ENCODE measurements around the gene CCNQ. TPM values are rescaled to one million over a fixed set of nuclear protein-coding genes. Genes with fewer than 3 reads are reported as not detected.

Gene CCNQ
- total RNA-seq, 2 donors from 2014 or later = 16.3 to 24.0 TPM

- Histone ChIP-seq H3K9ac (ENCODE audit: low read depth in 2 of 2, low read length in 2 of 2) (peak overlapping the region in 1 of 2 donors; percentile 4), H3K9me3 (no peaks in the 10 kb centered on the region), H3K4me1 (no peaks in the 10 kb centered on the region), H3K4me3 (no peak overlapping the region), H3K27me3 (no peaks in the 10 kb centered on the region), H3K27ac (no peak overlapping the region), H3K36me3 (no peaks in the 10 kb centered on the region)
- TF ChIP-seq, protein P1, sequence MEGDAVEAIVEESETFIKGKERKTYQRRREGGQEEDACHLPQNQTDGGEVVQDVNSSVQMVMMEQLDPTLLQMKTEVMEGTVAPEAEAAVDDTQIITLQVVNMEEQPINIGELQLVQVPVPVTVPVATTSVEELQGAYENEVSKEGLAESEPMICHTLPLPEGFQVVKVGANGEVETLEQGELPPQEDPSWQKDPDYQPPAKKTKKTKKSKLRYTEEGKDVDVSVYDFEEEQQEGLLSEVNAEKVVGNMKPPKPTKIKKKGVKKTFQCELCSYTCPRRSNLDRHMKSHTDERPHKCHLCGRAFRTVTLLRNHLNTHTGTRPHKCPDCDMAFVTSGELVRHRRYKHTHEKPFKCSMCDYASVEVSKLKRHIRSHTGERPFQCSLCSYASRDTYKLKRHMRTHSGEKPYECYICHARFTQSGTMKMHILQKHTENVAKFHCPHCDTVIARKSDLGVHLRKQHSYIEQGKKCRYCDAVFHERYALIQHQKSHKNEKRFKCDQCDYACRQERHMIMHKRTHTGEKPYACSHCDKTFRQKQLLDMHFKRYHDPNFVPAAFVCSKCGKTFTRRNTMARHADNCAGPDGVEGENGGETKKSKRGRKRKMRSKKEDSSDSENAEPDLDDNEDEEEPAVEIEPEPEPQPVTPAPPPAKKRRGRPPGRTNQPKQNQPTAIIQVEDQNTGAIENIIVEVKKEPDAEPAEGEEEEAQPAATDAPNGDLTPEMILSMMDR (IDR thresholded peaks at IDR 0.05) = no peak
- peak; percentile 52 for DNase-seq
- intact Hi-C loops (cut with DNase I) = no loop called here
Measured at GRCh38 chrX:153590961-153591956, 7.7 kb downstream of the CCNQ start.

DNA sequence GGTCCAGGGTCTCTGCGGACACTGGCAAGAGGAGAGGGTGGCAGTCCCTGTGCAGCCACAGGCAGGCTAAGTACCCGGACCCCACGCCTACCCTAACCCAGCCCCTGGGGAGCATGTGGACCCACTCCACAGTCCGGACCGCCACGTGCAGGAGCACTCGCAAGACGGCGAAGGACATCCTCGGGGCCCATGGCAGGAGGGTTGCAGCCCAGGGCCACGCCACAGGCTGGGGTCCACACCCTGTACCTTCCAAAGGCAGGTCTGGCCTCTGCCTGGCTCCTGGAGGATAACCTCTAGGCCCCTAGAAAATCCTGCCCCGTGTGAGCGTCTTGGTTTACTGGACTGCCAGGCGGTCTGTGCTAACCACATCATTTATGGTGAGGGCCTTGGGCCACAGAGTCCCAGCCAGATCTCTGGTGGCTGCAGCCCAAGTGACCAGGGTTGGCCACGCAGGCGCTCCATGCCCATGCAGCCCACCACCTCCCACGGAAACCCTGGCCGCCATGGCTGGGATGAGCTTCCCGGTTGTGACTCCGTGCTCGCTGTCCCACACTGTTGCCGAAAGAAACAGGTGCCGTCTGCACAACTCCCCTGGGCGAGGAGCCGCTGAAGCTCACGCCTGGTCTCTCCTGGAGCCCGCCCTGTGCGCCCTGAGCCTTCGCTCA lies 10.0 kb downstream of the CCNQ start:
- Histone ChIP-seq H3K36me3 (no peaks in the 10 kb centered on the region), H3K9ac (ENCODE audit: low read depth in 2 of 2, low read length in 2 of 2) (no peak overlapping the region), H3K27me3 (no peaks in the 10 kb centered on the region), H3K9me3 (no peaks in the 10 kb centered on the region), H3K4me1 (no peaks in the 10 kb centered on the region), H3K27ac (no peak overlapping the region), H3K4me3 (no peak overlapping the region)
- DNase-seq = no peak
- intact Hi-C loops (cut with DNase I) = no loop called here
- TF ChIP-seq, protein P1 (IDR thresholded peaks at IDR 0.05) = no peak

DNA sequence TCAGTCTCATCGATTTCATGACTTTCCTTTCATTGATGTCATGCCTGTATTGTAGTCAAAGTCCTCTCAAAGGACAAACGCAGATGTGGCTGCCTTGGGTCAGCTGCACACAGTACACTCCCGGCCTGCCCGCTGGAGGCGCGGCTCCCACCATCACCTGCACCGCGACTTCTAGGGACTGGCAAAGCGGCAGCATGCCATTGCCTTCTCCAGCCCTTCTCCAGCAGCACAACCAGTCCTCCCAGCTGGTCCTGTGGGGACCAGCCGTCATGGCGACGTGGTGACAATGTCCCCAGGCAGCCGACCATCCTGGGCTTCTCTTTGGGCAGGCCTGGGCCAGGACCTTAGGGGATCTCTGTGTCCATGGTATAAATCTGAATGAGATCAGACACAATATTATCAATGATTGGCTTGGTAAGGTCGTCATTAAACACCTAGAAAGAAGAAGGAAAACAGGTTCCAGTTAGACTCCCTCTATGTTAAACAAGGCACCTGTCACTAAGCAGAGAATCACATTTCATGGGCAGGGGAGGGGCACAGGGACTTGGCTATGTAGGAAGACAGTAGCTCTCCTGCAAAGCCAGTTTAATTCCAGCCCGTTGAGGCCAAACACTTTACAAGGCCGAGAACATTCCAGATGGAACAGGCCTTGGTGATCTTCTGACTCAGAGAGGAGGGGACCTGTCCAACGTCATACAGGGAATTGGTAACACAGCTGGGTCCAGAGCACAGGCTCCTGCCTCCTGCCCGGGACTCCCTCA lies 10.7 kb downstream of the CCNQ start:
- Histone ChIP-seq H3K27ac (no peak overlapping the region), H3K4me3 (no peak overlapping the region), H3K9me3 (no peaks in the 10 kb centered on the region), H3K36me3 (no peaks in the 10 kb centered on the region), H3K4me1 (no peaks in the 10 kb centered on the region), H3K9ac (ENCODE audit: low read depth in 2 of 2, low read length in 2 of 2) (no peak overlapping the region), H3K27me3 (no peaks in the 10 kb centered on the region)
- intact Hi-C loops (cut with DNase I) = no loop called here
- TF ChIP-seq, protein P1 (IDR thresholded peaks at IDR 0.05) = no peak
- DNase-seq = no peak

- Histone ChIP-seq H3K27me3 (no peaks in the 10 kb centered on the region), H3K4me3 (no peak overlapping the region), H3K9me3 (no peaks in the 10 kb centered on the region), H3K4me1 (no peaks in the 10 kb centered on the region), H3K9ac (ENCODE audit: low read depth in 2 of 2, low read length in 2 of 2) (no peak overlapping the region), H3K36me3 (no peaks in the 10 kb centered on the region), H3K27ac (no peak overlapping the region)
- intact Hi-C loops (cut with DNase I) = no loop called here
- TF ChIP-seq, protein P1 (IDR thresholded peaks at IDR 0.05) = no peak
- DNase-seq = no peak
Measured at GRCh38 chrX:153587342-153587741, 11.6 kb downstream of the CCNQ start.

DNA sequence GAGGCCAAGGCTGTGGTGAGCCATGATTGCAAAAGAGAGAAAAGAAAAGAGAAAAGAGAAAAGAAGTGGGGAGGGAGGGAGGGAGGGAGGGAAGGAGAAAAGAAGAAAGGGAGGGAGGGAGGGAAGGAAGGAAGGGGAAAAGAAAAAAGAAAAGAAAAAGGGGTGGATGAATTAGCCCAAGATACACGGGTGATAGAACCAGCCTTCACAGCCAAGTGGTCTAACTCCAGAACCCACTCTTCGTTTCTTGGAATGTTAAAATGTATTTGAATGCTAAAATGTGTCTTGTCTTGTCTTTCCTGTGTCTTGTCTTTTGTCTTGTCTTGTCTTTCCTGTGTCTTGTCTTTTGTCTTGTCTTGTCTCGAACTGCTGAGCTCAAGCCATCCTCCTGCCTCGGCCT lies 13.1 kb downstream of the CCNQ start:
- H3K4me3 ChIP-seq = no peak overlapping the region
- H3K36me3 ChIP-seq = no peaks in the 10 kb centered on the region
- DNase-seq = no peak
- H3K9me3 ChIP-seq = no peaks in the 10 kb centered on the region
- TF ChIP-seq, protein P1 (IDR thresholded peaks at IDR 0.05) = no peak
- intact Hi-C loops (cut with DNase I) = no loop called here
- no peak overlapping the region for H3K27ac ChIP-seq
- no peaks in the 10 kb centered on the region for H3K4me1 ChIP-seq
- H3K27me3 ChIP-seq = no peaks in the 10 kb centered on the region
- H3K9ac ChIP-seq (ENCODE audit: low read depth in 2 of 2, low read length in 2 of 2) = no peak overlapping the region

Measured in colonic mucosa (tissue), 4 donors.